ENCODE results near the gene FOSL1. TPM values are rescaled to one million over a fixed set of nuclear protein-coding genes. Genes with fewer than 3 reads are reported as not detected.

The FOSL1 gene
- total and polyA plus RNA-seq, 2 of the 13 experiments (the other 11 are each of a cell fraction or from before 2014, with no cell fraction given), result 4.0 to 4.1 TPM

- peak; percentile 75 for TF ChIP-seq ETV5 (CRISPR knock-in tag; IDR thresholded peaks at IDR 0.05; ENCODE audit: borderline replicate concordance)
- no peak for TF ChIP-seq DPF2 (CRISPR knock-in tag; IDR thresholded peaks at IDR 0.05; ENCODE audit: borderline replicate concordance, low read depth)
- TF ChIP-seq, protein P1, sequence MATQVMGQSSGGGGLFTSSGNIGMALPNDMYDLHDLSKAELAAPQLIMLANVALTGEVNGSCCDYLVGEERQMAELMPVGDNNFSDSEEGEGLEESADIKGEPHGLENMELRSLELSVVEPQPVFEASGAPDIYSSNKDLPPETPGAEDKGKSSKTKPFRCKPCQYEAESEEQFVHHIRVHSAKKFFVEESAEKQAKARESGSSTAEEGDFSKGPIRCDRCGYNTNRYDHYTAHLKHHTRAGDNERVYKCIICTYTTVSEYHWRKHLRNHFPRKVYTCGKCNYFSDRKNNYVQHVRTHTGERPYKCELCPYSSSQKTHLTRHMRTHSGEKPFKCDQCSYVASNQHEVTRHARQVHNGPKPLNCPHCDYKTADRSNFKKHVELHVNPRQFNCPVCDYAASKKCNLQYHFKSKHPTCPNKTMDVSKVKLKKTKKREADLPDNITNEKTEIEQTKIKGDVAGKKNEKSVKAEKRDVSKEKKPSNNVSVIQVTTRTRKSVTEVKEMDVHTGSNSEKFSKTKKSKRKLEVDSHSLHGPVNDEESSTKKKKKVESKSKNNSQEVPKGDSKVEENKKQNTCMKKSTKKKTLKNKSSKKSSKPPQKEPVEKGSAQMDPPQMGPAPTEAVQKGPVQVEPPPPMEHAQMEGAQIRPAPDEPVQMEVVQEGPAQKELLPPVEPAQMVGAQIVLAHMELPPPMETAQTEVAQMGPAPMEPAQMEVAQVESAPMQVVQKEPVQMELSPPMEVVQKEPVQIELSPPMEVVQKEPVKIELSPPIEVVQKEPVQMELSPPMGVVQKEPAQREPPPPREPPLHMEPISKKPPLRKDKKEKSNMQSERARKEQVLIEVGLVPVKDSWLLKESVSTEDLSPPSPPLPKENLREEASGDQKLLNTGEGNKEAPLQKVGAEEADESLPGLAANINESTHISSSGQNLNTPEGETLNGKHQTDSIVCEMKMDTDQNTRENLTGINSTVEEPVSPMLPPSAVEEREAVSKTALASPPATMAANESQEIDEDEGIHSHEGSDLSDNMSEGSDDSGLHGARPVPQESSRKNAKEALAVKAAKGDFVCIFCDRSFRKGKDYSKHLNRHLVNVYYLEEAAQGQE (IDR thresholded peaks at IDR 0.05; ENCODE audit: borderline replicate concordance in 1 of 2, low read depth in 1 of 2, low read length in 2 of 2), result no peak
- no peak for TF ChIP-seq TERF1 (CRISPR knock-in tag; IDR thresholded peaks at IDR 0.05)
- peak; percentile 85; the same call in 1 of the 2 replicates for TF ChIP-seq ZBTB7B (CRISPR knock-in tag; IDR thresholded peaks at IDR 0.05)
- TF ChIP-seq FOXA3 (CRISPR knock-in tag; IDR thresholded peaks at IDR 0.05), result peak; percentile 33
- no peak for TF ChIP-seq ZNF383 (CRISPR knock-in tag; IDR thresholded peaks at IDR 0.05; ENCODE audit: borderline replicate concordance)
- TF ChIP-seq ZNF367 (CRISPR knock-in tag; IDR thresholded peaks at IDR 0.05; ENCODE audit: borderline replicate concordance), result no peak
- TF ChIP-seq HNRNPL (IDR thresholded peaks at IDR 0.05; ENCODE audit: low read depth, low read length), result no peak
- peak; percentile 95 for TF ChIP-seq SIN3A (IDR thresholded peaks at IDR 0.05; ENCODE audit: borderline replicate concordance, low read depth, low read length)
- peak; percentile 80; the same call in 1 of the 2 replicates for TF ChIP-seq ZNF703 (CRISPR knock-in tag; IDR thresholded peaks at IDR 0.05; ENCODE audit: borderline replicate concordance)
- peak; percentile 91 for TF ChIP-seq NR2C2 (CRISPR knock-in tag; IDR thresholded peaks at IDR 0.05; ENCODE audit: borderline replicate concordance)
- no peak for TF ChIP-seq ZNF142 (CRISPR knock-in tag; IDR thresholded peaks at IDR 0.05)
- TF ChIP-seq ZFP91 (CRISPR knock-in tag; IDR thresholded peaks at IDR 0.05; ENCODE audit: borderline replicate concordance), result peak; percentile 83; the same call in 1 of the 2 replicates
- TF ChIP-seq RARA (CRISPR knock-in tag; IDR thresholded peaks at IDR 0.05), result 0 out of 2 replicates have a peak, but pooled peaks have one; percentile 39
Observed at GRCh38 chr11:65860278-65861164, 39.7 kb downstream of the FOSL1 start, which contains the start of gene MUS81 (continued).
